ENCODE measurements around the gene MRPL49. TPM values are rescaled to one million over a fixed set of nuclear protein-coding genes. Genes with fewer than 3 reads are reported as not detected.
A peak's percentile ranks its signal among the peaks of the same experiment; 100 is the strongest.

The MRPL49 gene
- total and polyA plus RNA-seq, 9 of the 15 experiments (the other 6 are each of a cell fraction or from before 2014, with no cell fraction given), result 74.3 to 132 (median 91.2) TPM

GRCh38 chr11:65083134-65083833, 38.8 kb upstream of the MRPL49 start:
- Histone ChIP-seq H3K36me3 (ENCODE audit: control insufficient read depth, insufficient read depth, low read length) (peaks cover 82% of the 10 kb centered on the region), H3K9me3 (replicated peaks; ENCODE audit: control insufficient read depth, insufficient read depth, low read depth, low read length) (no peaks in the 10 kb centered on the region), H3K27me3 (ENCODE audit: control insufficient read depth in 2 of 2, insufficient read depth in 2 of 2, low read length in 2 of 2) (no peaks in the 10 kb centered on the region; a peak in 1 of 5 replicates), H3K4me3 (peak overlapping the region; percentile 81), H3K79me2 (ENCODE audit: control insufficient read depth, insufficient read depth, low read length) (peaks cover 66% of the 10 kb centered on the region), H3K9ac (ENCODE audit: insufficient read depth in 1 of 2, low read depth in 2 of 2, low read length in 2 of 2) (peak overlapping the region; percentile 96), H2AFZ (ENCODE audit: low read depth, low read length) (peak overlapping the region; percentile 89), H3K4me2 (ENCODE audit: insufficient read depth, low read length) (peak overlapping the region; percentile 98), H3K27ac (ENCODE audit: extremely low read depth, low read depth, low read length) (peak overlapping the region; percentile 90), H3K4me1 (replicated peaks in 1 of 2; ENCODE audit: control insufficient read depth in 2 of 2, insufficient read depth in 2 of 2, low read length in 2 of 2) (peaks cover 22 to 26% of the 10 kb centered on the region in 2 experiments), H3K9me1 (ENCODE audit: control insufficient read depth, insufficient read depth, low read length) (no peaks in the 10 kb centered on the region), H4K20me1 (replicated peaks; ENCODE audit: control insufficient read depth, insufficient read depth, low read length) (no peaks in the 10 kb centered on the region; the same call in none of the 2 replicates)
- FAIRE-seq (peak; percentile 11), DNase-seq (ENCODE audit: extremely low read depth in 1 of 4, low spot score in 3 of 4) (peak in 2 of 4 experiments; percentile 48), ATAC-seq (peak; percentile 15)
- in situ Hi-C loops (cut with MboI) (no loop called here), intact Hi-C loops (cut with micrococcal nuclease) (loop anchor here (5.0 kb wide), 1 partner anchor 56 kb away; the partner anchor contains the start of gene SNX15)
- POLR2A ChIA-PET, result interaction anchor here (0.5 to 1.8 kb wide), 10 partner anchors 8 to 297 kb away, joined by 3 to 11 read pairs (median 4); partner anchors contain the start of genes SAC3D1 and SNX15
- BruUV-seq (replicated peaks), result TSS peak; percentile 56
- TF ChIP-seq KDM1A (IDR thresholded peaks at IDR 0.05) (peak; percentile 61 to 67; a peak in 3 of 4 replicates), SIN3A (IDR thresholded peaks at IDR 0.05; ENCODE audit: borderline replicate concordance in 2 of 2, control insufficient read depth in 1 of 2, low read depth in 2 of 2, low read length in 2 of 2) (0 out of 4 replicates have a peak, but pooled peaks of 1 of the 2 experiments have one; percentile 10), PHF21A (IDR thresholded peaks at IDR 0.05; ENCODE audit: borderline replicate concordance, low read depth) (0 out of 2 replicates have a peak, but pooled peaks have one; percentile 36), BRCA1 (IDR thresholded peaks at IDR 0.05) (no peak), BRCA1 (CRISPR knock-in tag; IDR thresholded peaks at IDR 0.05) (no peak), TBP (optimal IDR thresholded peaks at IDR 0.05; ENCODE audit: low read depth, low read length) (peak; percentile 23), ZBTB7A (IDR thresholded peaks at IDR 0.05; ENCODE audit: borderline replicate concordance, control insufficient read depth, low read depth, low read length) (no peak), ZNF239 (CRISPR knock-in tag; IDR thresholded peaks at IDR 0.05) (no peak), HLTF (IDR thresholded peaks at IDR 0.05) (no peak)
- TF ChIP-seq, protein P1, sequence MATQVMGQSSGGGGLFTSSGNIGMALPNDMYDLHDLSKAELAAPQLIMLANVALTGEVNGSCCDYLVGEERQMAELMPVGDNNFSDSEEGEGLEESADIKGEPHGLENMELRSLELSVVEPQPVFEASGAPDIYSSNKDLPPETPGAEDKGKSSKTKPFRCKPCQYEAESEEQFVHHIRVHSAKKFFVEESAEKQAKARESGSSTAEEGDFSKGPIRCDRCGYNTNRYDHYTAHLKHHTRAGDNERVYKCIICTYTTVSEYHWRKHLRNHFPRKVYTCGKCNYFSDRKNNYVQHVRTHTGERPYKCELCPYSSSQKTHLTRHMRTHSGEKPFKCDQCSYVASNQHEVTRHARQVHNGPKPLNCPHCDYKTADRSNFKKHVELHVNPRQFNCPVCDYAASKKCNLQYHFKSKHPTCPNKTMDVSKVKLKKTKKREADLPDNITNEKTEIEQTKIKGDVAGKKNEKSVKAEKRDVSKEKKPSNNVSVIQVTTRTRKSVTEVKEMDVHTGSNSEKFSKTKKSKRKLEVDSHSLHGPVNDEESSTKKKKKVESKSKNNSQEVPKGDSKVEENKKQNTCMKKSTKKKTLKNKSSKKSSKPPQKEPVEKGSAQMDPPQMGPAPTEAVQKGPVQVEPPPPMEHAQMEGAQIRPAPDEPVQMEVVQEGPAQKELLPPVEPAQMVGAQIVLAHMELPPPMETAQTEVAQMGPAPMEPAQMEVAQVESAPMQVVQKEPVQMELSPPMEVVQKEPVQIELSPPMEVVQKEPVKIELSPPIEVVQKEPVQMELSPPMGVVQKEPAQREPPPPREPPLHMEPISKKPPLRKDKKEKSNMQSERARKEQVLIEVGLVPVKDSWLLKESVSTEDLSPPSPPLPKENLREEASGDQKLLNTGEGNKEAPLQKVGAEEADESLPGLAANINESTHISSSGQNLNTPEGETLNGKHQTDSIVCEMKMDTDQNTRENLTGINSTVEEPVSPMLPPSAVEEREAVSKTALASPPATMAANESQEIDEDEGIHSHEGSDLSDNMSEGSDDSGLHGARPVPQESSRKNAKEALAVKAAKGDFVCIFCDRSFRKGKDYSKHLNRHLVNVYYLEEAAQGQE (IDR thresholded peaks at IDR 0.05; ENCODE audit: borderline replicate concordance), result 0 out of 2 replicates have a peak, but pooled peaks have one; percentile 3
- TF ChIP-seq, protein P1 (CRISPR knock-in tag; IDR thresholded peaks at IDR 0.05; ENCODE audit: low read depth), result no peak
- TF ChIP-seq, protein P2, sequence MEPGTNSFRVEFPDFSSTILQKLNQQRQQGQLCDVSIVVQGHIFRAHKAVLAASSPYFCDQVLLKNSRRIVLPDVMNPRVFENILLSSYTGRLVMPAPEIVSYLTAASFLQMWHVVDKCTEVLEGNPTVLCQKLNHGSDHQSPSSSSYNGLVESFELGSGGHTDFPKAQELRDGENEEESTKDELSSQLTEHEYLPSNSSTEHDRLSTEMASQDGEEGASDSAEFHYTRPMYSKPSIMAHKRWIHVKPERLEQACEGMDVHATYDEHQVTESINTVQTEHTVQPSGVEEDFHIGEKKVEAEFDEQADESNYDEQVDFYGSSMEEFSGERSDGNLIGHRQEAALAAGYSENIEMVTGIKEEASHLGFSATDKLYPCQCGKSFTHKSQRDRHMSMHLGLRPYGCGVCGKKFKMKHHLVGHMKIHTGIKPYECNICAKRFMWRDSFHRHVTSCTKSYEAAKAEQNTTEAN (CRISPR knock-in tag; IDR thresholded peaks at IDR 0.05), result no peak
- WGBS (ENCODE audit: insufficient coverage, low coverage, missing lambda C conversion rate), result 0% methylated on average over 13 of the region's 13 CpGs
- CTCF ChIA-PET (ENCODE audit: low intra/inter-chr PET ratio), result interaction anchor here (1.0 to 1.4 kb wide), 2 partner anchors 70 kb away, joined by 3 read pairs; no protein-coding TSS in a partner anchor
